ENCODE measurements around the gene FHL5.
A peak's percentile ranks its signal among the peaks of the same experiment; 100 is the strongest.
"Not testable (repeated sequence)": the region's sequence is repeated elsewhere in the genome, so short reads cannot be mapped to it uniquely, and the experiment has no call there.

Gene FHL5

GRCh38 chr6:96610019-96610418 is 47.1 kb downstream of the FHL5 start:
- no peak for DNase-seq (ENCODE audit: low read depth)

- no peak for DNase-seq (ENCODE audit: low read depth)
These were observed 48.5 kb downstream of the FHL5 start for GRCh38 chr6:96611342-96611991.

- no peak for DNase-seq (ENCODE audit: low read depth)
These were observed 50.5 kb downstream of the FHL5 start for GRCh38 chr6:96613291-96613999.

GRCh38 chr6:96620851-96621250 is 57.9 kb downstream of the FHL5 start:
- no peak for DNase-seq (ENCODE audit: low read depth)

- DNase-seq (ENCODE audit: low read depth), result no peak
These were observed 59.1 kb downstream of the FHL5 start for GRCh38 chr6:96621983-96622382.

- DNase-seq (ENCODE audit: low read depth), result no peak
These were observed 62.0 kb downstream of the FHL5 start for GRCh38 chr6:96624957-96625356.

- DNase-seq (ENCODE audit: low read depth), result peak; percentile 45
These were observed 63.9 kb downstream of the FHL5 start for GRCh38 chr6:96626759-96627364.

- DNase-seq (ENCODE audit: low read depth), result peak; percentile 15
These were observed 68.3 kb downstream of the FHL5 start for GRCh38 chr6:96631248-96631647.

GRCh38 chr6:96637979-96638378 is 75.1 kb downstream of the FHL5 start:
- DNase-seq (ENCODE audit: low read depth), result not testable (repeated sequence)

GRCh38 chr6:96645106-96645505 is 82.2 kb downstream of the FHL5 start:
- DNase-seq (ENCODE audit: low read depth), result no peak

- no peak for DNase-seq (ENCODE audit: low read depth)
These were observed 87.0 kb downstream of the FHL5 start for GRCh38 chr6:96649926-96650325.

GRCh38 chr6:96651816-96652215 is 88.9 kb downstream of the FHL5 start:
- DNase-seq (ENCODE audit: low read depth), result no peak

GRCh38 chr6:96652552-96652951 is 89.6 kb downstream of the FHL5 start:
- no peak for DNase-seq (ENCODE audit: low read depth)

- DNase-seq (ENCODE audit: low read depth), result no peak
These were observed 90.3 kb downstream of the FHL5 start for GRCh38 chr6:96653181-96653580.

- no peak for DNase-seq (ENCODE audit: low read depth)
These were observed 93.6 kb downstream of the FHL5 start for GRCh38 chr6:96656567-96656966.

- no peak for DNase-seq (ENCODE audit: low read depth)
These were observed 94.4 kb downstream of the FHL5 start for GRCh38 chr6:96657344-96657743.

- no peak for DNase-seq (ENCODE audit: low read depth)
These were observed 96.3 kb downstream of the FHL5 start for GRCh38 chr6:96659084-96659845.
